GF-D8 (cell line): Measurements from ENCODE around the gene MPP3.
A peak's percentile ranks its signal among the peaks of the same experiment; 100 is the strongest.
"Not testable (repeated sequence)": the region's sequence is repeated elsewhere in the genome, so short reads cannot be mapped to it uniquely, and the experiment has no call there.

Experiments
- DNase-seq: peaks from one replicate; lab custom pipeline; 2025; lab: John Stamatoyannopoulos, UW

The MPP3 gene

DNA sequence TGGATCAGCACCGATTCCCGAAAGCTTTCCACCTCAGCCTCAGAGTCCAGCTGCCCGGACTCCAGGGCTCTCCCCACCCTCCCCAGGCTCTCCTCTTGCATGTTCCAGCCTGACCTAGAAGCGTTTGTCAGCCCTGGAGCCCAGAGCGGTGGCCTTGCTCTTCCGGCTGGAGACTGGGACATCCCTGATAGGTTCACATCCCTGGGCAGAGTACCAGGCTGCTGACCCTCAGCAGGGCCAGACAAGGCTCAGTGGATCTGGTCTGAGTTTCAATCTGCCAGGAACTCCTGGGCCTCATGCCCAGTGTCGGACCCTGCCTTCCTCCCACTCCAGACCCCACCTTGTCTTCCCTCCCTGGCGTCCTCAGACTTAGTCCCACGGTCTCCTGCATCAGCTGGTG, 29.0 kb upstream of the MPP3 start:
- DNase-seq: no peak

DNA sequence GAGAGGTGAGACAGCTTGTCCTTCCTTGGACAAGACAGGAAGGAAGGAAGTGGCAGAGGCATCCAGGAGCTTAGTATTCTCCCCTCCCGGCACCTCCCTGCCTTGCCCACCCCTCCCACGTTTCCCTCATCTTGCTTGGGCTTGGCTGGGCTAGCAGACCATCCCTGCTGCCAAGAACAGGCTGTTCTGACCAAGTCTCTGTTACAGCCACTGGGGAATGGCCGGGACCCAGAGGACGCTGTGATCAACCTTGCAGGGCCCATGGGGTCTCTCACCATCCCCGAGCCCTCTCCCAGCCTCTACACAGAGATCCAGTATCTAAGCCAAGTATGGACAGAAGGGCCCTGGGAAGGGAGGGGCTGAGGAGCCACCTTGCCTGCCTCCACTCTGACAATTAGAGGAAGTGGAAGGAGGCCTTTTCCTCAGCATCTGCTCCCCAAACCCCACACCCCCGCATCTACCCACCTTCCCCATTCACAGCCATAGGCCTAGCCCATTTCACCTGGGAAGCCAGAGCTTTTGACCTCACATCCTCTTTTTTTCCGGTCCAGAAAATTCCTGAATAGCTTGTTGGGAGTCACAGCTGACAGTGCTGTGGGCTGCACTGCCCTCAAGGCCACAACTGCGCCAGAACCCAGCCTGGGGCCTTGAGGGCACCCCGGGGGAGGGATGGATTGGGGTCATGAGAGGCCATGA, 28.1 kb upstream of the MPP3 start:
- no peak for DNase-seq

DNA sequence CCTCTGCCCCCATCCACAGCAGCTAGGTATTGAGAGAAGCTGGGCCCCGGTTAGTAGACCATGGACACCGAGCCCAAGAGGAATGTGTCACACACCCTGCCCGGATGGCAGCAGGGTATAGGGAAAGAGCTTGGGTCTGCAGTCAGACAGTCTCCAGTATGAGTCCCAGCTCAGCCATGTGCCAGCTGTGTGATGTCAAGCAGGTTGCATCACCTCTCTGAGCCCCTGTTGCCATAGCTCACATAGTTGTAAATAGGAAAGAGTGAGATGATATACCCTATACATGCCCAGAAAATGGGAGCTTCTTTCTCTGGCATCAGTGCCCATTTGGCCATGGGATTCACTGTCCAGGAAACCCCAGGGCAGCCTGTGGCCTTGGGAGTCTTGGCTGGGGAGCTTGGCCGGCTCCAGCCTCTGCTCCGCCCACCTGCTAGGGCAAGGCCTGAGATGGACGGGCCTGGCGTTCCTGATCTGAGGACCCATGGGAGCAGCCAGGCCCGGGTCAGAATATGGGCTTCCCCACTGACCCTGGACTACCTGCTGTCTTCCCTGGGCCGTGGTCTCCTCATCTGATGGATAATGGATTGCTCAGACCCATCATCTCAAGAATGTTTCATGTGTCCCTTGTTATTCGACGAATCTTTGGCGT, 27.3 kb upstream of the MPP3 start:
- DNase-seq: no peak

DNA sequence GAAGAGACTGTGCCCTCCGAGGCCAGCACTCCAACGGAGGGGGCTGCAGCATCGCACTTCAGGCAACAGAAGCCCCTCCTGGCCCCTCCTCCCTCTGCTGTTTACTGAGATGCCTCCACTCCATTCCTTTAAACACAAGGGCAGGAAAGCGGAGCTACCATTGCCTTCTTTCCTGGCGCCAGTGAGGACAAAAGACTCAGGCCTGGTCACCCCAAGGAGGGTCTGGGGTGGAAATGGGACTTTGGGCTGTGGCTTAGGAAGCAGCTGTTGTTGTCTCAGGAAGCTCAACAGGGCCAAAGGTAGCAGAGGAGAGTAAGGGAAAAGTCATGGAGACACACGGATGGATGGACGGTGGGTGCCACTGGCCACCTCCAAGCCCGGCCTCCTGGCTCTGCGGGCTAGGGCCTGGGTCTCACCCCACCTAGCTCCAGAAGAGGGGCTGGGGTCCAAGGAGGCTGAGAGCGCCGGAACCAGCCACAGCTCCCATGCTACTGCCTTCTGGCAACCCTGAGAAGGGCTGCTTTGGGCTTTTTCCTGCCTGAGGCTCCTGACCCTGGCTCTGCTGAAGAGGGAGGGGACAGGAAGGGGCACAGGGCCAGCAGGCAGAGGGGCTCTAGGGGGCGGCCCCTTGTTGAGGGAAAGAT, 25.1 kb upstream of the MPP3 start:
- DNase-seq: no peak

DNA sequence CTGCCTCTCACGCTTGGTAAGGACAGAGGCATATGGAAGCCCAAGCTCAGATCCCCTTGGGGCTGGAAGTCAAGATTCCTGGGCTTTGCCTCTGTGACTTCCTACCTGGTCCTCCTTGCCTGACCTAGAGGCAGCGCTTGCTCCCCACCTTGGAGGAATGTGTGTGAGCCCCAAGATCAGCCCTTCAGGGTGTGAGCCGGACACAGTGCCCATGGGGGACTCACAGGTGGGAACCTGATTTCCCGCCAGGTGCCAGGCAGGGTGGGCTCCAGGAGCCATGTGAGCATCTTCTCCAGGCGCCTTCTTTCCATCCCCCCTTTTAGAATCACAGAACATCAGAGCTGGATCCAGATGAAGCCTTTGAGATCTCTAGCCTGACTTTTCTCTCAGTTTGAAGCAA, 24.2 kb upstream of the MPP3 start:
- no peak for DNase-seq

DNA sequence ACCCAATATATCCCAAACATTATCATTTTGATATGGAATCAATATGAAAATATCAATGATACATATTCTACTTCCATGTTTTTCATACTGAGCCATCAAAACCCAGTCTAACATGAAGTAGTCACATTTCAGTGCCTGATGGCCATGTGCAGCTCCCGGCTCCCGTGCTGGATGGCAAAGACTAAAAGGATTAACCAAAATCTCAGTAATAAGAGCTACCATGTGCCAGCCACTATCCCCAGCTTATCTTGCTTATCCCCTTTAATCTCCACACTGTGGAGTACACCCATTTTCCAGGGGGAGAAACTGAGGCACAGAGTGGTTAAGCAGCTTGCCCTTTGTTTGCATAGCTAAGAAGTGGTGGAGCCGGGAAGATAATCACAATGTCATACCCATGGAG, 23.2 kb upstream of the MPP3 start:
- no peak for DNase-seq

DNA sequence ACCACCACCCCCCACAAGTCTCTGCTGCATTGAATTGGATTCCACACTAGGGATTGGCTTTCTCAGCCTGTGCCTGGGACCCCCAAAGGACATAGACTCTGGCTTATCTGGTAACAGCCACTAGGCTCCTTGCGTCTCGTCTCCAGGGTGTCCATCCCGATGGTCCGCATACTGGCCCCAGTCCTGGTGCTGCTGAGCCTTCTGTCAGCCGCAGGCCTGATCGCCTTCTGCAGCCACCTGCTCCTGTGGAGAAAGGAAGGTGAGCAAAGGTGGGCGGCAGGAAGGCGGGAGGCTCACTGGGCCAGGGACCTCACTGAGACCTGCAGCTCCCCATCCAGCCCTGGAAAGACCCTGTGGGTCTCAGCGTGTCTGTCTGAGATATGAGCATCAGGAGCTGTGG, 22.1 kb upstream of the MPP3 start:
- DNase-seq: no peak

DNA sequence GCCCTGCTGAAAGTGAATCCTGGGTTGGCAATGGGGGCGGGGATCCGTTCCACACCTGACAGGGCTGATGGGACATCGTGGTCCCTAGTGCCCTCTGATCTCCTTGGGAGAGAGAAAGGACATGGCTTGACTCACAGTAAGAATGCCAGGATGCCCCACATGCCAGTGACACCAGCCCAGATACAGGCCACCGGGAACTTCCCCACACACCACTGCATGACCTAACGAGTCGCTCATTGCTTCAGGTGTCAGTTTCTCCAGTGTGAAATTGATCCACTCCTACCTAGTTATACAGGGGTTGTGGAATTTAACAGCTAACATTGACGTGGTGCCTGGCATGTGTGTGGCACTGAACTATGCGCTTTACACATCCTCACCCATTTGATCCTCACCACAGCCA, 21.6 kb upstream of the MPP3 start:
- DNase-seq: no peak

DNA sequence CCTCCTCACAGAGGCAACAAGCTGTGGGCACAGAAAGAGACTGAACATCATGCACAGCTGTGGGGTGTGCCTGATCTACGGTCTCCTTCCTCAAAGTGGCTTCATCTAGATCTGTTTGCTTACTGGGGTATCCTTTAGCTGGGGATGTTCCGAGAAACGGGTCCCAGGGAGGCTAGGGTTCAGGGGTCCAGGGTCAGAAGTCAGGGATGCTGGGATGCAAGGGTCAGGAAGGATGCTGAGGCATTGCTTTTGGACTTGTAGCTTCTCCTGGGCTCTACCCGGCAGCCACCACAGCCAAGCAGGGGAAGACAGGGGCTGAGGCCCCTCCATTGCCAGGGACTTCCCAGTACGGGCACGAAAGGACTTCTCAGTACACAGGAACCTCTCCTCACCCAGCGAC, 20.6 kb upstream of the MPP3 start:
- no peak for DNase-seq

DNA sequence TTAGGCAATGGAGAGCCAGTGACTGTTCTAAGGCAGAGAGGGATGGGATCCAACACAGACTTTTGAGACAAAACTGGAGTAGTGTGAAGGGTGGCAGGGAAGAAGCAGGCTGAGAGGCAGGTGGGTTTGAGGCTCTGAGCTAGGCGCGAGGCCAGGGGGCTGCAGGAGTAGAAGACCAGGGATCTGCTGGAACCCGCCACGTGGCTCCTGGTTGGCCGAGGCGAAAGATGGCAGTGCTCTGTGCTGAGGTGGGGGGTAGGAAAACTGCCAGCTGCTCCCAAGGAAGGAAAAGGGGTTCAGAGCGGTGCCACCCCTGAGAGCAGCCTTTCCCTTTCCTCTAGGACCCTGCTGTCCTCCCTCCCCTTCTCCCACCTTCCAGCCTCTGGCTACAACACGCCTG, 19.6 kb upstream of the MPP3 start:
- DNase-seq: no peak

DNA sequence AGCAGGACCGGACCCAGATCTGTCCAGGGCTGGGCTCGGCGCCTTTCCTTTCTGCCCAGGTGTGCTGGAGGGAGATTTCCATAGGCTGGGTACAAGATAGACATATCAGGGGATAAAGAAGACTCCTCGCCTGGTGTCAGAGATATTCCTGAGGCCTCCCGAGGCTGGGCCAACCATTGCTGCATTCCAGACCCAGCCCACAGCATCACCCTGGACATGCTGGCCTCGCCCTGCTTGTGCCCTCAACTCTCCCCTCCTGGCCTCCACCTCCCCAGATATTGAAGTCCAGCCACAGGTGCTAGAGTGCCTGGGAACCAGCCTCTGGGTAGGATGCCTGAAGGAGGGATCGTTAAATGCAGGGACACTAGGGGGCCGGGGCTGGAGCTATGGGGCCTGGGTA, 16.2 kb upstream of the MPP3 start:
- no peak for DNase-seq

DNA sequence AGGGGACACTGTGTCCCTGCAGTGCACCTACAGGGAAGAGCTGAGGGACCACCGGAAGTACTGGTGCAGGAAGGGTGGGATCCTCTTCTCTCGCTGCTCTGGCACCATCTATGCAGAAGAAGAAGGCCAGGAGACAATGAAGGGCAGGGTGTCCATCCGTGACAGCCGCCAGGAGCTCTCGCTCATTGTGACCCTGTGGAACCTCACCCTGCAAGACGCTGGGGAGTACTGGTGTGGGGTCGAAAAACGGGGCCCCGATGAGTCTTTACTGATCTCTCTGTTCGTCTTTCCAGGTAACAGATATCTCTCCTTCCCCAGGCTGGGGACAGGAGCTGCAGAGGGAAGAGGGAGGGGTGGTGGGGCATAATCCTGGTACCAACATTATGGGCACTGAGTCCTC, 15.7 kb upstream of the MPP3 start:
- no peak for DNase-seq

DNA sequence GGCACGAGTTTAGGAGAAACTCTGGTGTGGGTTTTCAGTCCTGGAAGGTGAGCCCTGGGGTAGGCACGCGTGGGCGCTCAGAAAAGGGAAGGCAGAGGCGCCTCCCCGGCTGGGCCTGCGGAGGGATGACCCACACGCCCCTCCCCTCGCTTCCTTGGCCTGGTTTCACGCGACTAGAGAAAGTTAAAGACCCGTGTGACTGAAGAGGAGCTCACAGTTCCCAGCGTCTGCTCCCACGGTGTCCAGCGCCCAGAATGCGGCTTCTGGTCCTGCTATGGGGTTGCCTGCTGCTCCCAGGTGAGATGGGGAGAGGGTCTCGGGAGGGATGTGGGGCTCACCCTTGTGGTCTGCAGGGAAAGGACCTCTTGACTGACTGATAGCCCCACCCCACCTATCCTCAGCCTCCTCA, 14.0 kb upstream of the MPP3 start, which contains the start of gene CD300LG:
CD300LG (plus strand) TSS at position 214 of the 409 bp plus-strand sequence; CDS start at position 255, 41 bp downstream.
- DNase-seq: no peak

DNA sequence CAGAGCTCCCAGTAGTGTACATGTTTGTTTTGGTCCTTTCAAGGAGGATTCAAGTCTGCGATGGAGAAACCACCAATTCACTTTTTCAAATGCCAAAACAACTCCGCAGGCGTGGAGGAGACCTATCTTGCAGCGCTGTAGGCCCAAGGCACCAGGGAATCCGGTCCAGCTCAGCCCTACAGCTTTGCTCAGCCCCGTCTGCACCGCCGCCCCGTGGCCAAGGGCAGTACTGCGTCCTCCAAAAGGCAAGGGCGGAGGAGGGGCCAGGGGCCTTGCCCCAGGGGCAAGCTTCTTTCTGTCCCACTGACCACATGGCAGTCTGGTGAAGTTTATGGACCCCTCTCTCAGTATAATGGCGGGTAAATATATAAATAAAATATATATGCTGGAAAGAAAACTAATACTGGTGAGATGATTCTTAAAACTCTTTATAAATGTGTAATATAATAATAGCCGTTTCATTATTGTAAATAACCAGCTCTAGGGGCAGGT, 13.3 kb upstream of the MPP3 start:
- peak; percentile 58 for DNase-seq

DNA sequence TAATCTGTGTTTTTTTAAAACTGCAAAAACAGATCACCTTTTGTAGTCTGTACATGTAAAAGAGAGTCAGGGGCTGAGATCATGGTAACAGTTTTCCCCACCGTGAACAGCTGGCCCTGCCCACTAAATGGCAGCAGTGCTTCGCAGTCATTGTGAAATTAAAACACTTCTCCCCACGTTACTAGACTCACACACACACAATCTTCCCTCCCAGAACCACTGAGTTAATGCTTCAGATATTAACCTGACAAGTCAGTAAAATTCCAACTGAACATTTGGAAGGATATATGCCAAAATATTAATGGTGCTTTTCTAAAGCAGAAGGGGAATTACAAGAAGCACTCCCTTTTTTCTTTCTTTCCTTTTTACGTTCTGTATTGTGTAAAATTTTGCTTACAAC, 12.8 kb upstream of the MPP3 start:
- no peak for DNase-seq

DNA sequence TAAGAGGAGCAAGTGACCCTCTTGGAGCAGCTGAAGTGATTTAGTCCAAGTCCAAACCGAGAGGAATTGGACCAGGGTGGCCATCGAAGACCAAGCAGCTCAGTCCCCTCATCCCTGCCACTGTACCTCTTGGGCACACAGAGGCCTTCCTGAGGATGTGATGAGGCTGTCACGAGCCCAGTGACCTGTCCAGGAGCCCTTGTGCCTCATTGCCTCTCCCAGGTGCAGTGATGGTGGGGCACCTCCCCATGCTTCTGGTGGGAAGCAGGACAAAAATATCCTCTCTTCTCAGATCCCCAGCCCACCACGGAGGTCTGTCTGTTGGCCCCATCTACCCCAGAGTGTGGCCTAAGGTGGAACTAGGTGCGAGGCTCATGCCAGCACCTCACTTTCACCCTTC, 11.3 kb upstream of the MPP3 start:
- no peak for DNase-seq

DNA sequence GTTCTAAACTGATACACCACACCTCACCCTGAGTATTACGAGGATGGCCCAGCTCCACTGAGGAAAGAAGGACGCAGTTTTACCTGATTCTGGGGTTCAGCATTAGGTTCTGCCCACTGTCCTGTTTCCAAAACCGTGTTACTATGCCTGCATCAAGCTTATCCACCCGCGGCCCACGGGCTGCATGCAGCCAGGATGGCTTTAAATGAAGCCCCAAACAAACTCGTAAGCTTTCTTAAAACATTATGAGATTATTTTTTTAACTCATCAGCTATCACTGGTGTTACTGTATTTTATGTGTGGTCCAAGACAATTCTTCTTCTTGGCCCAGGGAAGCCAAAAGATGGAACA, 10.0 kb upstream of the MPP3 start:
- no peak for DNase-seq

DNA sequence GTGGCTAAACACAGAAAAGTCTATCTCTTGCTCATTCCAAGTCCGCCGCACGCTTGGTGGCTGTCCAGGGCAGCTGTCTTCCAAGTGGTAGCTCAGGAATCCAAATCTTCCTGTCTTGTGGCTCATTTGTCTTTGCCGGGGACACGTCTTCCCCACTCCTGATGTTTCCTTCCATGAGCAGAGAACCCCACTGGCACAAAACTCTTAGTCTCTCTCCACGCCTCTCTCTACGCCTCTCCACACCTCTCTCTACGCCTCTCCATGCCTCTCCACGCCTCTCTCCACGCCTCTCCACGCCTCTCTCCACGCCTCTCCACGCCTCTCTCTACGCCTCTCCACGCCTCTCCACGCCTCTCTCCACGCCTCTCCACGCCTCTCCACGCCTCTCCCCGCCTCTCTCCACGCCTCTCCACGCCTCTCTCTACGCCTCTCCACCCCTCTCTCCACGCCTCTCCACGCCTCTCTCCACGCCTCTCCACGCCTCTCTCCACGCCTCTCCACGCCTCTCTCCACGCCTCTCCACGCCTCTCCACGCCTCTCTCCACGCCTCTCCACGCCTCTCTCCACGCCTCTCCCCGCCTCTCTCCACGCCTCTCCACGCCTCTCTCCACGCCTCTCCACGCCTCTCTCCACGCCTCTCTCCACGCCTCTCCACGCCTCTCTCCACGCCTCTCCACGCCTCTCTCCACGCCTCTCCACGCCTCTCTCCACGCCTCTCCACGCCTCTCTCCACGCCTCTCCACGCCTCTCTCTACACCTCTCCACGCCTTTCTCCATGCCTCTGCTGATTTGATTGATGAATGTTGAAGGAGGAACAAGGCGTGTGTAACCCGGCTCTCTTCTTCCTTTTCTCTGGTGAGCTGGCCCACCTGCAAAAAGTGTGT, 9.4 kb upstream of the MPP3 start:
- DNase-seq: not testable (repeated sequence)

DNA sequence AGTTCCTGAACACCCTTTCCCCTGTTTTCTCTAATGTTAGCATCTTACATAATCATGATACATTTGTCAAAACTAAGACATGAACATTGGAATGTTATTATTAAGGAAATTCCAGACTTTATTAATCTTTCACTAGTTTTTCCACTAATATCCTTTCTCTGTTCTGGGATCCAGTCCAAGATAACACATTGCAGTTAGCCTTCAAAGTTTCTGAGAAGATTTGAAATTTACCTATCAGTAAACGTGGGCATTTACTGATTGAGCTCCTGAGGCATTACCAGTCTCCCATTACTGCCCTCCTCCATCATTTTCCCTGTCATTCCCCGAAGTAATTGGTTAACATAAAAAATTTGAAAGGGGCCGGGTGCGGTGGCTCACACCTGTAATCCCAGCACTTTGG, 8.3 kb upstream of the MPP3 start:
- DNase-seq: no peak

DNA sequence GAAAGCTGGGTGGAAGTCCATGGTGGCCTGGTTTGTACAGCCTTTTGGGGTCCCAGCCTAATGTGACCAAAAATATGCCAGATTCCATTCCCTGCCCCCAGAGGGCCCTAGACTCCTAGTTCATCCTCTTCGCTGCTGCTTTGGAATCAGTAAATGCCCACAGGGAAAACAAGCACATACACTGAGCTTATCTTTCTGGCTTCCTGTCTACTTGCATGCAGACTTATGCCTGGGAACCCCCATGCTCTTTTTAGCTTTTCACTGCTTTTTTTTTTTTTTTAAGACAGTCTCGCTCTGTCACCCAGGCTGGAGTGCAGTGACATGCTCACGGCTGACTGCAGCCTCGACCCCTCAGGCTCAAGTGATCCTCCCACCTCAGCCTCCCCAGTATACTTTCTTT, 7.9 kb upstream of the MPP3 start:
- DNase-seq: no peak

DNA sequence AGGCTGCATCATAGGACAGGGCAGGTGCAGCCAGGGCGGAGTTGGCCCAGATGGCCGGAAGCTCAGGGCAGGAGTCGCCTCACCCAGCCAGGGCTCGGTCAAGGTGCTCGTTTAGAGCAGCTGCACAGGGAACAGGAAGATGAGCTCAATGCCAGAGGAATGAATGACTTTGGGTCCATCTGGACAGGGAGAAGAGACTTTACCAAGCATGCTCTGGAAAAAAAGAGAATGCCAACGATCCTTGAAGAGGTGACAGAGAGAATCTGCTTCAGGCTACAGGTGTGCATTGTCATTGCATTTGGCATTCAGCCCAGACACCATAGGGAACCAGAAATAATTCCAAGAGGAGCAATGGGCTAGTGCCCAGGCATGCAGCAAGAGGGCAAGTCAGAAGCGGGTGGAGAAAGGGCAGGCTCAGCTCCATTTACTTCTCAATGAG, 6.7 kb upstream of the MPP3 start:
- DNase-seq: no peak

DNA sequence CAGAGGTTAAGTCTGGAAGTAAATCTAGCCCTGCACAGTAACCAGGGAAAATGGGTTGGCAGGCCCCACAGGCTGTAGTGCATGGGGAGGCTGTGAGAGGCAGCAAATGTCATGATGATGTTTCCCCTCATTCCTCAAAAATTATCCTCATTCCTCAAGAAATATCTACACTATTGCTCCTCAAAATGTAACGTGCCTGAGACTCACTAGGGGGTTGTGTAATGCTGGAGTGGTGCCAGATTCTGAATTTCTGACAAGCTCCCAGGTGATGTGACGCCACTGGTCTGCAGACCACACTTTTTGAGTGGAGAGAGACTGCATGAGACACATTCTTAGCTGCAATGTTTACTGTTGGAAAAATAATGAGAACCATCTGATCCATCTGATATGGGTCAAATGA, 1.2 kb upstream of the MPP3 start:
- no peak for DNase-seq
